KMS-11 (cell line): ENCODE results near the gene PRMT3.
A peak's percentile ranks its signal among the peaks of the same experiment; 100 is the strongest.

Experiments
- H2AFZ ChIP-seq: fragments of 200-600 bp; sonication (generic); 2 replicates; pipeline ENCODE4 v1.6.1; 2016; ENCODE audit warnings: antibody characterized with exemption, mixed run types, low read depth
- H3K27ac ChIP-seq: fragments of 200-600 bp; sonication (generic); 2 replicates; pipeline ENCODE4 v1.6.1; 2016; ENCODE audit warnings: mild to moderate bottlenecking, mixed run types
- H3K27me3 ChIP-seq: fragments of 200-600 bp; sonication (generic); 2 replicates; pipeline ENCODE4 v1.6.1; 2017; ENCODE audit warnings: mild to moderate bottlenecking, low read depth, mixed run types, moderate library complexity; ENCODE audit not compliant: insufficient read depth
- H3K36me3 ChIP-seq: fragments of 200-600 bp; sonication (generic); 2 replicates; pipeline ENCODE4 v1.6.1; 2017; ENCODE audit warnings: mild to moderate bottlenecking, mixed run types; ENCODE audit not compliant: insufficient read depth
- H3K4me1 ChIP-seq: fragments of 200-600 bp; sonication (generic); 2 replicates; pipeline ENCODE4 v1.6.1; 2016; ENCODE audit warnings: mild to moderate bottlenecking, low read depth, mixed run types; ENCODE audit not compliant: poor library complexity, severe bottlenecking
- H3K4me2 ChIP-seq: fragments of 200-600 bp; sonication (generic); 2 replicates; pipeline ENCODE4 v1.7.0; 2016; ENCODE audit warnings: mild to moderate bottlenecking, mixed run types
- H3K4me3 ChIP-seq: fragments of 200-600 bp; sonication (generic); IDR thresholded peaks from 2 replicates; pipeline ENCODE4 v1.6.1; 2017; ENCODE audit warnings: low read depth, low read length, mixed read lengths; ENCODE audit not compliant: insufficient read depth
- H3K79me2 ChIP-seq: fragments of 200-600 bp; sonication (generic); 2 replicates; pipeline ENCODE4 v1.6.1; 2016; ENCODE audit warnings: low read depth, mixed run types; ENCODE audit not compliant: insufficient read depth
- H3K9ac ChIP-seq: fragments of 200-600 bp; sonication (generic); 2 replicates; pipeline ENCODE4 v1.6.1; 2016; ENCODE audit warnings: mild to moderate bottlenecking, mixed run types
- H4K20me1 ChIP-seq: fragments of 200-600 bp; sonication (generic); 2 replicates; pipeline ENCODE4 v1.6.1; 2016; ENCODE audit warnings: mild to moderate bottlenecking, mixed run types; ENCODE audit not compliant: insufficient read depth
- CTCF ChIP-seq: fragments of 200-600 bp; sonication (generic); conservative IDR thresholded peaks from 2 replicates; pipeline ENCODE4 v1.6.1; 2017; ENCODE audit warnings: low read depth, mild to moderate bottlenecking, antibody characterized with exemption, low read length, moderate library complexity, mixed read lengths

PRMT3 gene

GRCh38 chr11:20387261-20388095, at the start of gene PRMT3:
Gene PRMT3 (plus strand): TSS chr11:20387716. CDS start chr11:20387747, 31 bp downstream.
- H3K27me3 ChIP-seq, result no peaks in the 10 kb centered on the region
- peak within 1 kb of the TSS; percentile 93 for H3K27ac ChIP-seq
- H3K4me3 ChIP-seq, result no peak within 1 kb of the TSS
- H3K79me2 ChIP-seq, result peaks cover 30% of the 10 kb centered on the region; the same call in 1 of the 2 replicates
- peak within 1 kb of the TSS; percentile 64 for H2AFZ ChIP-seq
- peak within 1 kb of the TSS; percentile 93 for H3K4me2 ChIP-seq
- no peaks in the 10 kb centered on the region for H3K36me3 ChIP-seq
- peak; percentile 93 for TF ChIP-seq CTCF
- H4K20me1 ChIP-seq, result no peaks in the 10 kb centered on the region
- peak within 1 kb of the TSS; percentile 98 for H3K9ac ChIP-seq
- peaks cover 13% of the 10 kb centered on the region for H3K4me1 ChIP-seq

GRCh38 chr11:20342347-20343141, 45.0 kb upstream of the PRMT3 start:
- Histone ChIP-seq H2AFZ (no peak overlapping the region), H3K27me3 (no peaks in the 10 kb centered on the region), H4K20me1 (no peaks in the 10 kb centered on the region), H3K9ac (no peak overlapping the region), H3K27ac (no peak overlapping the region), H3K79me2 (no peaks in the 10 kb centered on the region), H3K4me1 (no peaks in the 10 kb centered on the region), H3K36me3 (no peaks in the 10 kb centered on the region), H3K4me2 (no peak overlapping the region), H3K4me3 (no peak overlapping the region)
- no peak for TF ChIP-seq CTCF

GRCh38 chr11:20351136-20351535, 36.4 kb upstream of the PRMT3 start:
- Histone ChIP-seq H3K4me2 (no peak overlapping the region), H3K79me2 (no peaks in the 10 kb centered on the region), H3K36me3 (no peaks in the 10 kb centered on the region), H3K9ac (no peak overlapping the region), H3K4me3 (no peak overlapping the region), H2AFZ (no peak overlapping the region), H4K20me1 (no peaks in the 10 kb centered on the region), H3K4me1 (no peaks in the 10 kb centered on the region), H3K27me3 (no peaks in the 10 kb centered on the region), H3K27ac (no peak overlapping the region)
- no peak for TF ChIP-seq CTCF

GRCh38 chr11:20351751-20352262, 35.7 kb upstream of the PRMT3 start:
- Histone ChIP-seq H3K27me3 (no peaks in the 10 kb centered on the region), H3K9ac (no peak overlapping the region), H4K20me1 (no peaks in the 10 kb centered on the region), H3K36me3 (no peaks in the 10 kb centered on the region), H2AFZ (no peak overlapping the region), H3K4me1 (no peaks in the 10 kb centered on the region), H3K79me2 (no peaks in the 10 kb centered on the region), H3K27ac (no peak overlapping the region), H3K4me2 (no peak overlapping the region), H3K4me3 (no peak overlapping the region)
- no peak for TF ChIP-seq CTCF
